HepG2 (cell line): ENCODE data around the gene PKP4. TPM values are rescaled to one million over a fixed set of nuclear protein-coding genes. Genes with fewer than 3 reads are reported as not detected.

Source experiments
- NCOA2 ChIP-seq: sonication (generic); formaldehyde crosslinking; IDR thresholded peaks from 2 replicates; pipeline ENCODE4 v1.8.0; 2022; ENCODE audit warnings: inconsistent platforms
- NR2F1 ChIP-seq, 2 experiments: fragments of 450-650 bp in 1 of 2; formaldehyde crosslinking in 1 of 2; IDR thresholded peaks; 2 replicates each; pipeline versions ENCODE4 v1.5.0 to v1.6.1; 2016 to 2020; ENCODE audit warnings: mild to moderate bottlenecking in 1 of 2, missing compliant biosample characterization in 1 of 2, missing genetic modification reagents in 1 of 2, moderate library complexity in 1 of 2
- PAXIP1 ChIP-seq: sonication (generic); formaldehyde crosslinking; conservative IDR thresholded peaks from 2 replicates; pipeline ENCODE4 v1.4.0; 2020; ENCODE audit warnings: mild to moderate bottlenecking, missing genetic modification reagents, moderate library complexity
- SIX4 ChIP-seq: sonication (generic); formaldehyde crosslinking; IDR thresholded peaks from 2 replicates; pipeline ENCODE4 v1.4.0; 2020; ENCODE audit warnings: missing genetic modification reagents
- ZNF101 ChIP-seq: sonication (generic); formaldehyde crosslinking; IDR thresholded peaks from 2 replicates; pipeline ENCODE4 v1.4.0; 2020; ENCODE audit warnings: mild to moderate bottlenecking, low read depth, missing genetic modification reagents, borderline replicate concordance
- ZNF136 ChIP-seq: sonication (generic); formaldehyde crosslinking; IDR thresholded peaks from 2 replicates; pipeline ENCODE4 v1.8.1; 2022; ENCODE audit warnings: low read depth, mild to moderate bottlenecking, moderate library complexity, missing genetic modification reagents
- ZNF709 ChIP-seq: sonication (generic); formaldehyde crosslinking; IDR thresholded peaks from 2 replicates; pipeline ENCODE4 v1.5.0; 2020; ENCODE audit warnings: mild to moderate bottlenecking, missing genetic modification reagents
- polyA plus RNA-seq, 8 experiments: library from polyadenylated mRNA; depleted of rRNA in 3 of 8; stranded (reverse) in 7 of 8; unstranded in 1 of 8; fragments of >200 nt; fragmentation: Illumina TruSeq in 4 of 8; extraction: Trizol in 4 of 8; gene quantifications; 2 replicates each; pipeline versions ENCODE4 v1.2.1 to v1.2.3, GENCODE V29; 2011 to 2016; ENCODE audit warnings: low read depth in 4 of 8, missing spikeins in 1 of 8, mixed read lengths in 1 of 8; ENCODE audit not compliant: insufficient read depth in 1 of 8
- total RNA-seq, 5 experiments: library from RNA; depleted of rRNA; stranded (reverse); fragments of >200 nt; fragmentation: Illumina TruSeq; extraction: Trizol; gene quantifications; 2 replicates each; pipeline ENCODE4 v1.2.3, GENCODE V29; 2016; ENCODE audit warnings: low read depth in 1 of 5
- TF ChIP-seq, protein P1 (sequence below): fragments of 450-650 bp; IDR thresholded peaks from 2 replicates; pipeline ENCODE4 v1.6.1; 2016

PKP4 gene
- total and polyA plus RNA-seq, 2 of the 13 experiments (the other 11 are each of a cell fraction or from before 2014, with no cell fraction given), result 80.9 to 90.5 TPM

GRCh38 chr2:158486150-158486969 is 29.6 kb downstream of the PKP4 start (continued):
- TF ChIP-seq NR2F1 (CRISPR knock-in tag; IDR thresholded peaks at IDR 0.05) (no peak), ZNF136 (CRISPR knock-in tag) (no peak), SIX4 (CRISPR knock-in tag) (no peak), PAXIP1 (CRISPR knock-in tag) (no peak), ZNF101 (CRISPR knock-in tag) (no peak), NCOA2 (CRISPR knock-in tag) (no peak), ZNF709 (CRISPR knock-in tag) (no peak)
- TF ChIP-seq, protein P1, sequence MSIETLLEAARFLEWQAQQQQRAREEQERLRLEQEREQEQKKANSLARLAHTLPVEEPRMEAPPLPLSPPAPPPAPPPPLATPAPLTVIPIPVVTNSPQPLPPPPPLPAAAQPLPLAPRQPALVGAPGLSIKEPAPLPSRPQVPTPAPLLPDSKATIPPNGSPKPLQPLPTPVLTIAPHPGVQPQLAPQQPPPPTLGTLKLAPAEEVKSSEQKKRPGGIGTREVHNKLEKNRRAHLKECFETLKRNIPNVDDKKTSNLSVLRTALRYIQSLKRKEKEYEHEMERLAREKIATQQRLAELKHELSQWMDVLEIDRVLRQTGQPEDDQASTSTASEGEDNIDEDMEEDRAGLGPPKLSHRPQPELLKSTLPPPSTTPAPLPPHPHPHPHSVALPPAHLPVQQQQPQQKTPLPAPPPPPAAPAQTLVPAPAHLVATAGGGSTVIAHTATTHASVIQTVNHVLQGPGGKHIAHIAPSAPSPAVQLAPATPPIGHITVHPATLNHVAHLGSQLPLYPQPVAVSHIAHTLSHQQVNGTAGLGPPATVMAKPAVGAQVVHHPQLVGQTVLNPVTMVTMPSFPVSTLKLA, result no peak
- TF ChIP-seq, all 625 proteins: peak for 0
